ENCODE data around the gene PTPRZ1. TPM values are rescaled to one million over a fixed set of nuclear protein-coding genes. Genes with fewer than 3 reads are reported as not detected.
A peak's percentile ranks its signal among the peaks of the same experiment; 100 is the strongest.

Gene PTPRZ1
- total and polyA plus RNA-seq, 2 of the 8 experiments (the other 6 are each of a cell fraction or from before 2014, with no cell fraction given) = 112 to 135 TPM

DNA sequence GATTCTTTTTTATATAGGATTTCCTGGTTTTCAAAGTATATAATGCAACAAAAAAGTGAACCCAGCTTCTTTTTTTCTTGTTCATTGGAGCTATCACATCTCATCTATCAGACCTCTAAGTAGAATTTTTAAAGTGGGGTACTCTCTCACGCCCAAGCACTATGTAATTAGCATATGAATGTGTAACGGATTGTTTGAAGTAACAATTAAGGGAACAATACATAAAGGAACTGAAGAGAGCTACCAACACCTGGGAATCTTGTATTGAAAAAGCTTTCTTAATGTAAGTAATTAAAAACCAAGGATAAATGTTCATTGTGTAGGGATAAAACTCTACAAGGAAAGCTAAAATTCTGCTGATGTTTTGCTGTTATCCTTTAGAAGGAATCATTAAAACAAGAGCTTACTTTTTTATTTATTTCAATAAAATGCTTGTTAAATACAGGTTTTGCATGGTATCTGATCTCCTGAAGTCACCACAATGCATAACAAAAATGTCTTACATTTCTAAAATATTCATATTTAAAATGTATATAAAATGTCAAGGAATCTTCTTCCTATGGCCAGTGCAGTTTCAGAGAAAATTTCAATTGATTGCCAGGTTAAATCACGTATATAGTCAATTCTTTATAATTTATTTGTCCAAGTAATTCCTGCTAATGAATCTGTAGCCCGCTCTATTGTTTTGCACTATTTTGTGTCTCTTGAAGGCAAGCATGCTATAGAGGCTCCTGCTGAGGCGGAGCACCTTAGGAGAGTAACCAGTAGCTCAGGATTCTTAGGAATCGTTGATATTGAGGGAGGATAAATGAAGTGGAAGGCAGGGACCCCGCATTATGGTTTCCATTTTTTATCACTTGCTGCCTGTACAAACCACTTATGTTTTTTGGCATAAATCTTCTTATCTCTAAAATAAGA, 51.6 kb downstream of the PTPRZ1 start (continued):
- peak; percentile 78 to 96; a peak in 1 of 4 replicates for TF ChIP-seq HDAC2 (IDR thresholded peaks at IDR 0.05; ENCODE audit: borderline replicate concordance in 1 of 2, low read depth in 2 of 2, low read length in 2 of 2)
- no peak for TF ChIP-seq SP2 (IDR thresholded peaks at IDR 0.05; ENCODE audit: low read length)
- TF ChIP-seq NANOG (IDR thresholded peaks at IDR 0.05; ENCODE audit: insufficient read depth, low read depth, low read length, poor library complexity, severe bottlenecking) = no peak
- no peak for TF ChIP-seq TBP (IDR thresholded peaks at IDR 0.05; ENCODE audit: low read depth, low read length)
- TF ChIP-seq, protein P1, sequence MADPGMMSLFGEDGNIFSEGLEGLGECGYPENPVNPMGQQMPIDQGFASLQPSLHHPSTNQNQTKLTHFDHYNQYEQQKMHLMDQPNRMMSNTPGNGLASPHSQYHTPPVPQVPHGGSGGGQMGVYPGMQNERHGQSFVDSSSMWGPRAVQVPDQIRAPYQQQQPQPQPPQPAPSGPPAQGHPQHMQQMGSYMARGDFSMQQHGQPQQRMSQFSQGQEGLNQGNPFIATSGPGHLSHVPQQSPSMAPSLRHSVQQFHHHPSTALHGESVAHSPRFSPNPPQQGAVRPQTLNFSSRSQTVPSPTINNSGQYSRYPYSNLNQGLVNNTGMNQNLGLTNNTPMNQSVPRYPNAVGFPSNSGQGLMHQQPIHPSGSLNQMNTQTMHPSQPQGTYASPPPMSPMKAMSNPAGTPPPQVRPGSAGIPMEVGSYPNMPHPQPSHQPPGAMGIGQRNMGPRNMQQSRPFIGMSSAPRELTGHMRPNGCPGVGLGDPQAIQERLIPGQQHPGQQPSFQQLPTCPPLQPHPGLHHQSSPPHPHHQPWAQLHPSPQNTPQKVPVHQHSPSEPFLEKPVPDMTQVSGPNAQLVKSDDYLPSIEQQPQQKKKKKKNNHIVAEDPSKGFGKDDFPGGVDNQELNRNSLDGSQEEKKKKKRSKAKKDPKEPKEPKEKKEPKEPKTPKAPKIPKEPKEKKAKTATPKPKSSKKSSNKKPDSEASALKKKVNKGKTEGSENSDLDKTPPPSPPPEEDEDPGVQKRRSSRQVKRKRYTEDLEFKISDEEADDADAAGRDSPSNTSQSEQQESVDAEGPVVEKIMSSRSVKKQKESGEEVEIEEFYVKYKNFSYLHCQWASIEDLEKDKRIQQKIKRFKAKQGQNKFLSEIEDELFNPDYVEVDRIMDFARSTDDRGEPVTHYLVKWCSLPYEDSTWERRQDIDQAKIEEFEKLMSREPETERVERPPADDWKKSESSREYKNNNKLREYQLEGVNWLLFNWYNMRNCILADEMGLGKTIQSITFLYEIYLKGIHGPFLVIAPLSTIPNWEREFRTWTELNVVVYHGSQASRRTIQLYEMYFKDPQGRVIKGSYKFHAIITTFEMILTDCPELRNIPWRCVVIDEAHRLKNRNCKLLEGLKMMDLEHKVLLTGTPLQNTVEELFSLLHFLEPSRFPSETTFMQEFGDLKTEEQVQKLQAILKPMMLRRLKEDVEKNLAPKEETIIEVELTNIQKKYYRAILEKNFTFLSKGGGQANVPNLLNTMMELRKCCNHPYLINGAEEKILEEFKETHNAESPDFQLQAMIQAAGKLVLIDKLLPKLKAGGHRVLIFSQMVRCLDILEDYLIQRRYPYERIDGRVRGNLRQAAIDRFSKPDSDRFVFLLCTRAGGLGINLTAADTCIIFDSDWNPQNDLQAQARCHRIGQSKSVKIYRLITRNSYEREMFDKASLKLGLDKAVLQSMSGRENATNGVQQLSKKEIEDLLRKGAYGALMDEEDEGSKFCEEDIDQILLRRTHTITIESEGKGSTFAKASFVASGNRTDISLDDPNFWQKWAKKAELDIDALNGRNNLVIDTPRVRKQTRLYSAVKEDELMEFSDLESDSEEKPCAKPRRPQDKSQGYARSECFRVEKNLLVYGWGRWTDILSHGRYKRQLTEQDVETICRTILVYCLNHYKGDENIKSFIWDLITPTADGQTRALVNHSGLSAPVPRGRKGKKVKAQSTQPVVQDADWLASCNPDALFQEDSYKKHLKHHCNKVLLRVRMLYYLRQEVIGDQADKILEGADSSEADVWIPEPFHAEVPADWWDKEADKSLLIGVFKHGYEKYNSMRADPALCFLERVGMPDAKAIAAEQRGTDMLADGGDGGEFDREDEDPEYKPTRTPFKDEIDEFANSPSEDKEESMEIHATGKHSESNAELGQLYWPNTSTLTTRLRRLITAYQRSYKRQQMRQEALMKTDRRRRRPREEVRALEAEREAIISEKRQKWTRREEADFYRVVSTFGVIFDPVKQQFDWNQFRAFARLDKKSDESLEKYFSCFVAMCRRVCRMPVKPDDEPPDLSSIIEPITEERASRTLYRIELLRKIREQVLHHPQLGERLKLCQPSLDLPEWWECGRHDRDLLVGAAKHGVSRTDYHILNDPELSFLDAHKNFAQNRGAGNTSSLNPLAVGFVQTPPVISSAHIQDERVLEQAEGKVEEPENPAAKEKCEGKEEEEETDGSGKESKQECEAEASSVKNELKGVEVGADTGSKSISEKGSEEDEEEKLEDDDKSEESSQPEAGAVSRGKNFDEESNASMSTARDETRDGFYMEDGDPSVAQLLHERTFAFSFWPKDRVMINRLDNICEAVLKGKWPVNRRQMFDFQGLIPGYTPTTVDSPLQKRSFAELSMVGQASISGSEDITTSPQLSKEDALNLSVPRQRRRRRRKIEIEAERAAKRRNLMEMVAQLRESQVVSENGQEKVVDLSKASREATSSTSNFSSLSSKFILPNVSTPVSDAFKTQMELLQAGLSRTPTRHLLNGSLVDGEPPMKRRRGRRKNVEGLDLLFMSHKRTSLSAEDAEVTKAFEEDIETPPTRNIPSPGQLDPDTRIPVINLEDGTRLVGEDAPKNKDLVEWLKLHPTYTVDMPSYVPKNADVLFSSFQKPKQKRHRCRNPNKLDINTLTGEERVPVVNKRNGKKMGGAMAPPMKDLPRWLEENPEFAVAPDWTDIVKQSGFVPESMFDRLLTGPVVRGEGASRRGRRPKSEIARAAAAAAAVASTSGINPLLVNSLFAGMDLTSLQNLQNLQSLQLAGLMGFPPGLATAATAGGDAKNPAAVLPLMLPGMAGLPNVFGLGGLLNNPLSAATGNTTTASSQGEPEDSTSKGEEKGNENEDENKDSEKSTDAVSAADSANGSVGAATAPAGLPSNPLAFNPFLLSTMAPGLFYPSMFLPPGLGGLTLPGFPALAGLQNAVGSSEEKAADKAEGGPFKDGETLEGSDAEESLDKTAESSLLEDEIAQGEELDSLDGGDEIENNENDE (IDR thresholded peaks at IDR 0.05; ENCODE audit: insufficient replicate concordance, low read length) = peak; percentile 97
- TF ChIP-seq CBX8 (IDR thresholded peaks at IDR 0.05; ENCODE audit: borderline replicate concordance, low read depth, low read length) = no peak
- TF ChIP-seq POLR2AphosphoS5 (IDR thresholded peaks at IDR 0.05; ENCODE audit: low read depth, low read length) = no peak
- TF ChIP-seq YY1 (IDR thresholded peaks at IDR 0.05; ENCODE audit: low read depth, low read length) = no peak
- TF ChIP-seq CHD2 (IDR thresholded peaks at IDR 0.05; ENCODE audit: low read length) = no peak
- TF ChIP-seq SIRT6 (IDR thresholded peaks at IDR 0.05; ENCODE audit: low read length) = no peak

Measured in H1 (cell line).